HG02981 (cell line): ENCODE measurements around the gene IRF4.

ENCODE experiments used
- ATAC-seq: cut with Tn5 transposase; IDR thresholded peaks from one replicate; pipeline ENCODE4 v1.9.1; 2021; ENCODE audit warnings: mild to moderate bottlenecking, moderate library complexity; ENCODE audit not compliant: unreplicated experiment

Gene IRF4

GRCh38 chr6:436308-437036 is 44.9 kb downstream of the IRF4 start:
- no peak for ATAC-seq

DNA sequence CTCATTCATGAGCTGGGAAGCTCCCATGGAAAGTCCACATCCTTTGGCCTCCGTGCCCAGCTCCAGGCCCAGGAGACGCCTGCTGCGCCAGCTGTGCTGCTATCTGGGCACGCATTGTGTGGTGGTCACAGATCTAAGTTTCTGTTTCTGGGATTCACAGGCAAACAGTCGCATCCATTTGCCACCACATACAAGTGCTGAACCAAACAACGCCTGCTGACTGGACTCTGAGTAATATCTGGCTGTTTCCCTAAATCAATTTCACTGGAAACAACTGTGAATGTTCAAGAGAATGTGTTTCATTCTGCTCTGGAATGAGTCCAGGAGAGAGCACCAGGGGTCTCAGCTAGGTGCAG is 45.5 kb downstream of the IRF4 start:
- ATAC-seq: no peak

- no peak for ATAC-seq
Observed at GRCh38 chr6:438634-439170, 47.1 kb downstream of the IRF4 start.

- ATAC-seq: no peak
Observed at GRCh38 chr6:439641-440167, 48.2 kb downstream of the IRF4 start.

- ATAC-seq: no peak
Observed at GRCh38 chr6:441126-441920, 49.8 kb downstream of the IRF4 start.

DNA sequence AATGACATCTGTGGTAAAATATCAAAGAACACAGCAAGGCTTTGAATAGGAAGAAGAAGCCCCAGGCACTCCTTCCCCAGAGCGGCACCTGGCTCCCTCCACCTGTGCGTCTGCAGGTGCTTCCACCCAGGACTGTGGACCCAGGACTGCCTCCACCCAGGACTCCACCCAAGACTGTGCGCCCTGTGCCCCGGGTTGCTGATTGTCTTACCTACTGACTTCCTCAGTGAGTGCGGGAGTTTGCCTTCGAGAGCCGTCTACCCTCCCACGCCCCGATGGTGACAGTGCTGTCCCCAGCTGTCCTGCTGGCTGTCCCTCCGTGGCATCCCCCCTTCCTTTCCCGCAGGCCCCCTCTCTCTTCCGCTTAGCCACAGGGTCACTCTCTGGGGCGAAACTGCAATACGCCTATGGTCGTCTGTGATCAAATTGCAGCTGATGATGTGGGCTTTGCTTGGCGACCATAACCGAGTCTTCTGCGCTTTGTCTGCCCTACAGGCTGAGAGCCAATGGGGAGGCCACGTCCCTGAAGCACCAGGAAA is 52.1 kb downstream of the IRF4 start:
- no peak for ATAC-seq

- no peak for ATAC-seq
Observed at GRCh38 chr6:444653-445275, 53.2 kb downstream of the IRF4 start.

- no peak for ATAC-seq
Observed at GRCh38 chr6:445571-446417, 54.2 kb downstream of the IRF4 start.

- no peak for ATAC-seq
Observed at GRCh38 chr6:446418-447366, 55.1 kb downstream of the IRF4 start.

DNA sequence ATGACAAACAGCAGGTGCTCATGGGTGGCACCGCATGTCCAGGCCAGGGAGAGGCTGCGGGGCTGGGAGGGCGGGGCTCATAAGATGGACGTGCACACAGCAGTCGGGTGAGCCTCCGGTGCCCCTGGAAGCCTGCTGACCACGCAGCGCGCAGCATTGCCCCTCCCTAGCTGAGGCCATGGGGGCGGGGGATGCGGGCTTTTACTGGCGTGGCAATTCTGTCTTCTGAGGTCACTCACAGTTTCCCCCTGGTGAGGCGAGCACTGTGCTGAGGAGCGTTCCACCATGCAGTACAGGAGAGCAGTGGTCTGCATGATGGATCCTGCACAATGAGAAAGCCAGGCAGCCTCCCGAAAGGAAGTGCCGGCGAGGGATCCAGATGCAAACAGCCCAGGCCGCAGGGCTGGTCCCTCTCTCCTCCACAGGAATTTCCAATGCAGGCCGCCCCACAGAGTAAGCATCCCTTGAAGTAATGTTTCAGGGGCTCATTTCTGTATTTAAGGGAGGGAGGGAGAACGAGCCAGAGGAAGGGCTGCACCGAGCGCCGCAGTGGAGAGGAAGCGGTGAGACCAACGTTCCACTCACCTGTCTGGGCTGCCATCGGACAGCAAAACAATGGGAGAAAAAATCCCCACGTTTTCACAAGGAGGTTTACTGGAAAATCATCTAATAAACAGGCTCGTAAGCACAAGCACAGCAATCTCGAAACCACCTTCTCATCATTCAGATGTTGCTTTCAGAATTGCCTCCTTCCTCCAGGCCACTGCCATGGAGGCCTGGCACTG is 56.0 kb downstream of the IRF4 start:
- ATAC-seq: no peak

DNA sequence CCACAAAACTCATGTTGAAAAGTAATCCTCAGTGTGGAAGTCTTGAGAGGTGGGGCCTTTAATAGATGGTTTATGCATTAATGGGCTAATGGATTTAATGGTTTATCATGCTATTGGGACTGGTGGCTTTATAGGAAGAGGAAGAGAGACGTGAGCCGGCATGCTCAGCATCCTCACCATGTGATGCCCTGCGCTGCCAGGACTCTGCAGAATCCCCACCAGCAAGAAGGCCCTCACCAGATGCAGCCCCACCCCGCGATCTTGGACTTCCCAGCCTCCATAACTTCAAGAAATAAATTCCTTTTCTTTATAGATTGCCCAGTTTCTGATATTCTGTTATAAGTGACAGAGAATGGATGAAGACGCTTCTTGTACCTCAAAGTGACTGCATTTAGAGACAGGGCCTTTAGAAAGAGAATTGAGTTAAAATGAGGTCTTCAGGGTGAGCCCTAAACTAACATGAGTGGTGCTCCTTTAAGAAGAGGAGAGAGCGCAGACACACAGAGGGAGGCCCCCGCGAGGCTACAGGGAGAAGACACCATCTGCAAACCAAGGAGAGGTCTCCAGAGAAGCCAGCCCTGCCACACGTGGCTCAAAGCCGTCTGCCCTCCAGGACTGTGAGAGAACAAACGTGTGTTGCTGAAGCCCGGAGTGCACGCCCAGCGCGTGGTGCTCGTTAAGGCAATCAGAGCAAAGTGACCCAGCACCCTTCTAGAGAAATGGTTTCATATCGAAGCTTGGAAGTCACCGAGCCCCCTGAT is 56.9 kb downstream of the IRF4 start:
- ATAC-seq: no peak

GRCh38 chr6:449057-449430 is 57.5 kb downstream of the IRF4 start:
- no peak for ATAC-seq

- no peak for ATAC-seq
Observed at GRCh38 chr6:449486-450419, 58.2 kb downstream of the IRF4 start.

DNA sequence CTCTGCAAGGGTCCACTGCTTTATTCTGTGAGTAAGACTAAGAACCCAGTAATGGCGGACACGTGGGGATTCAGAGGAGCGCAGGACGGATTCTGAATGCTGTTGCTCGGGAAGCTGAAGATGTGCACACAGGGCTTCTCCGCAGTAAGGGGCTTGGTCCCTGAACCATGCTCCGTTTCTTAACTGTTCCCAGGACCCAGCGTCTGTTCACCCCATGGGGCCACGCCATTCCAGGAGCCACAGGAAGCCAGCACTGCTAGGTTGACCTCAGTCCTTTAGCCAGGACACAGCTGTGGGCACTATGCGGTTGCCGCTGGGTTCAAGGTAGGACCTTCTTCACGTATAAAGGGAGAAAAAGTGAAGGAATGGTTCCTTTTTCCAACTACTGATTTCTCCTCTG is 59.8 kb downstream of the IRF4 start:
- no peak for ATAC-seq

DNA sequence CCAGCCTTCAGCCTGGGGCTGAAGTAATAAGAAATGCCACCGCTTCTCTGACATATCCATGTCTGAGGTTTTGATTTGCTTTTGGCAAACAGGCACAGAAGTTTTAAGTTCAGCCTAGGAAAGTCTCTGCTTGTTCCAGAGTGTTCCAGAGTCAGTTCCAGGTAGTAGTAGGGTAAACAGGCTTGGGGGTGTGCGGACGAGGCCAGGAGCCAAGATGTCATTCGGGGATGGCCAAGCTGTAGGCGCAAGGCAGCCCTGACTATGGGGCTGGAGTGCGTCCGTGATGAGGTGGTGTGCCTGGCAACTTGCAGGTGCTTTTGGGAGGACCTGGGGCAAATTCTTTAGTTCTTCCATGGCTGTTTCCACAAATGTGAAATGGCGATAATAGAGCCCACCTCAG is 60.3 kb downstream of the IRF4 start:
- ATAC-seq: no peak

- ATAC-seq: no peak
Observed at GRCh38 chr6:452301-453067, 60.9 kb downstream of the IRF4 start.
